ENCODE results near the gene ITPA. TPM values are rescaled to one million over a fixed set of nuclear protein-coding genes. Genes with fewer than 3 reads are reported as not detected.

ITPA gene
- total RNA-seq: 10 to 100 TPM; 35.2 to 67.6 TPM

GRCh38 chr20:3209257-3209945, at the start of gene ITPA:
TSS of gene ITPA (plus strand) at chr20:3209498. CDS start at chr20:3209552, 54 bp downstream.
- DNase-seq: peak; percentile 73
- peak within 1 kb of the TSS; percentile 82 for H3K27ac ChIP-seq
- no peaks in the 10 kb centered on the region for H3K9me3 ChIP-seq
- peak within 1 kb of the TSS; percentile 88 to 95 for H3K9ac ChIP-seq (ENCODE audit: low read depth in 2 of 2, low read length in 2 of 2)
- TF ChIP-seq CTCF (IDR thresholded peaks at IDR 0.05): no peak
- H3K27me3 ChIP-seq: no peaks in the 10 kb centered on the region
- H3K36me3 ChIP-seq: peaks cover 11% of the 10 kb centered on the region
- intact Hi-C loops (cut with DNase I): loop anchor here (5.0 kb wide), 1 partner anchor 47 kb away; no protein-coding TSS in a partner anchor
- H3K4me3 ChIP-seq: peak within 1 kb of the TSS; percentile 95
- no peaks in the 10 kb centered on the region for H3K4me1 ChIP-seq

- H3K27ac ChIP-seq: peak overlapping the region; percentile 78
- peaks cover 13% of the 10 kb centered on the region for H3K4me1 ChIP-seq
- H3K4me3 ChIP-seq: peak overlapping the region; percentile 98
- no peak for DNase-seq
- intact Hi-C loops (cut with DNase I): loop anchor here (5.0 kb wide), 1 partner anchor 47 kb away; the partner anchor contains the start of gene ITPA
- H3K36me3 ChIP-seq: no peaks in the 10 kb centered on the region
- no peak for TF ChIP-seq CTCF (IDR thresholded peaks at IDR 0.05)
- no peaks in the 10 kb centered on the region for H3K9me3 ChIP-seq
- H3K27me3 ChIP-seq: no peaks in the 10 kb centered on the region
- no peak overlapping the region for H3K9ac ChIP-seq (ENCODE audit: low read depth in 2 of 2, low read length in 2 of 2)
Measured at GRCh38 chr20:3160418-3160817, 48.9 kb upstream of the ITPA start.

GRCh38 chr20:3161316-3162079, 47.8 kb upstream of the ITPA start:
- DNase-seq: no peak
- intact Hi-C loops (cut with DNase I): loop anchor here (5.0 kb wide), 1 partner anchor 46 kb away; the partner anchor contains the start of gene ITPA
- peaks cover 13% of the 10 kb centered on the region for H3K4me1 ChIP-seq
- no peak overlapping the region for H3K27ac ChIP-seq
- no peaks in the 10 kb centered on the region for H3K9me3 ChIP-seq
- H3K36me3 ChIP-seq: no peaks in the 10 kb centered on the region
- no peak overlapping the region for H3K4me3 ChIP-seq
- no peak for TF ChIP-seq CTCF (IDR thresholded peaks at IDR 0.05)
- H3K9ac ChIP-seq (ENCODE audit: low read depth in 2 of 2, low read length in 2 of 2): no peak overlapping the region
- H3K27me3 ChIP-seq: no peaks in the 10 kb centered on the region

GRCh38 chr20:3162080-3162611, 47.2 kb upstream of the ITPA start:
- no peak for TF ChIP-seq CTCF (IDR thresholded peaks at IDR 0.05)
- DNase-seq: no peak
- intact Hi-C loops (cut with DNase I): loop anchor here (5.0 kb wide), 1 partner anchor 45 kb away; the partner anchor contains the start of gene ITPA
- no peaks in the 10 kb centered on the region for H3K27me3 ChIP-seq
- no peak overlapping the region for H3K27ac ChIP-seq
- H3K4me1 ChIP-seq: peaks cover 13% of the 10 kb centered on the region
- no peaks in the 10 kb centered on the region for H3K9me3 ChIP-seq
- no peak overlapping the region for H3K9ac ChIP-seq (ENCODE audit: low read depth in 2 of 2, low read length in 2 of 2)
- H3K36me3 ChIP-seq: no peaks in the 10 kb centered on the region
- H3K4me3 ChIP-seq: no peak overlapping the region

Data from colonic mucosa (tissue), 4 donors.